DMS 273 treated with DMSO at 0.1 percent for 48 hours (cell line): ENCODE data around the gene ETV6.

Experiments
- DNase-seq: peaks from one replicate; lab custom pipeline; 2025; lab: John Stamatoyannopoulos, UW

The ETV6 gene

GRCh38 chr12:11827091-11828061 lies 177.9 kb downstream of the ETV6 start:
- no peak for DNase-seq

- no peak for DNase-seq
These were observed 180.3 kb downstream of the ETV6 start for GRCh38 chr12:11829764-11830194.

DNA sequence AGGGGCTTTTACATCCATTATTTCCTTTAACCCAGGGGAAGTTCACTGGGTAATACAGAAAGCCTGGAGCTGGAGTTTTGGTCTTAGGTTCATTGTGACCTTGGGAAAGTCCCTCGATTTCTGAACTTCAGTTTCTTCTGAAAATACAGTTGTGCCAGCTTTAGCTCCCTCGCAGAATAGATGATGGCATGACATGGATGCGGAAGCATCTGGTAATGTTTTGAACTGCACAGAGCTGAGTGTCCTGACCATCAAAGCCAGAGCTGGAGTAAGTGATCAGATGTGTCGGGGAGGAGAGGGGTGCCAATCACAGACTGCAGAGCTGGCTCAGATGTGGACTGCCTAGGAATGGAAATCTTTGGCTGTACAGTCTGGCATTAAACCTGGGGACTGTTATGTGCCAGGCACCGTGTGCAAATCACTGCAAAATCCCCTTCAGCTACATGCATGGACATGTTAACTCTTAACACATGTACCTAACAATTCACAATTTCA lies 180.9 kb downstream of the ETV6 start:
- DNase-seq, result no peak

- DNase-seq, result no peak
These were observed 182.6 kb downstream of the ETV6 start for GRCh38 chr12:11832093-11832492.

DNA sequence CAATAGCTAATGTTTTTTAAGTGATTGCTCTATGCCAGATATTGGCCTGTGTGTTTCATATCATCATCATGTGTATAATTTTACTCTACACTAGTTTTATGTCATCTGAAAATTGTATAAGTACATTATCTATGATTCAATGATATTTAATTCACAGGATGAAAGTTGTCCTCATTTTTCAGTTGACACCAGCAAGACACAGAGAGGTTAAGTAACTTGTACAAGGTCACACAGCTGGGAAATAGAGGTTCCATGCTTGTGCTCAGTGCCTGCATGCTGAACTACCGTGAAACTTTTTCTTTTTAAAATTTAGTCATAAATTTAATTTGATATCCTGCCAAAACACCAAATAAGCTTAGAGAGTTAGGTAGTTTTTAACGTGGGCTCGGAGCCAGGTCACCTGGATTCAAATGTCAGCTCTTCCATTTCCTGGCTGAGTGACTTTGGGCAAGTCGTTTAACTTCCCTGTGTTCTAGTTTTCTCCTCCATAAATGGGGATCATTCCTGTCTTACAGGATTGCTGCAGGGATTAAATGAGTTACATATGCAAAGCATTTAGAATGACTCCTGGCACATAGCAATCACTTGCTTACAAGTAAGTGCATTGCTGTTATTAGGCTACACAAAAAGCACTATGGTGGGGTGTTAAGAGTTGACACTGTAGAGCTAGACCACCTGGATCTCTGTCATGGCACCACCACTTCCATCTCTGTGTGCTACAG lies 183.9 kb downstream of the ETV6 start:
- no peak for DNase-seq

- no peak for DNase-seq
These were observed 184.8 kb downstream of the ETV6 start for GRCh38 chr12:11834104-11834812.

- no peak for DNase-seq
These were observed 185.5 kb downstream of the ETV6 start for GRCh38 chr12:11834931-11835330.

DNA sequence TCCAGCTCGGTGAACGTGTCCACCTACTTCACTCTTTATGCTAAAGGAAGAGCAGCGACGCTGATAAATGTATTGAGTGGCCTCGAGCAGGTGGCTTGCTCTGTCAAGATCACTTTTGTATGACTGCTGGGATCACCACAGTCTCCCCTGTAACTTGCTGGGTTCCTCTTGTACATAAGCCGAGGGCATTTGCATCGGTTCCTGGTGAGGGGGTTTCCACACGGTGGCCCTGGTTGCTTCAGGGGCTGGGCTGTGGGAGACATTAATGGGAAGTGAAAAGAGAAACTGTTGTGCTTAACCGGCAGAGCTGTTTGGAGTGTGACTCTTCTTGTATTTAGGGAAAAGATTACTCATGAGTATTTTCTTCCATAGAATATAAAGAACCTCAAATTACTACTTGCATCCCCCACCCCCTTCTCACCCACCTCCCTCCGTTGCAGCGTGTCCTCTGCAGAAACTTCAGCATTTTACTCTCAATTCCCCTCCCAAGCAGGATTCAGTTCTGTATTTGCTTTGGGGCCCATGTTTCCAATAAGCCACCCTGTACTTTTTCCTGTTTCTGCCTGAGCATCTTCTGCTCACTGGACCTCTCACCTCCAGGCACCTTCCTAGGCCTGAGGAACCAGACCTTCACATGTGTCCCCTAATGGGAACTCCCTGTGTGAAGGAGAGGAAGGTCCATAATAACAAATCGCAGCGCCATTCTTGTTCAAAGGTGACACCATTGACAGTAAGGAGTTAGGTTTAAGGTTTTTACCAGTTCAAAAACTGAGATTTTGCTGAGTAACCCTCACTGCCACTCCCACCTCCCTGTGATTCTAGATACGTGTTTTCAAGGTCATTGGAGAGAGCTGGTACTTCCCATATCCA lies 187.0 kb downstream of the ETV6 start:
- no peak for DNase-seq

DNA sequence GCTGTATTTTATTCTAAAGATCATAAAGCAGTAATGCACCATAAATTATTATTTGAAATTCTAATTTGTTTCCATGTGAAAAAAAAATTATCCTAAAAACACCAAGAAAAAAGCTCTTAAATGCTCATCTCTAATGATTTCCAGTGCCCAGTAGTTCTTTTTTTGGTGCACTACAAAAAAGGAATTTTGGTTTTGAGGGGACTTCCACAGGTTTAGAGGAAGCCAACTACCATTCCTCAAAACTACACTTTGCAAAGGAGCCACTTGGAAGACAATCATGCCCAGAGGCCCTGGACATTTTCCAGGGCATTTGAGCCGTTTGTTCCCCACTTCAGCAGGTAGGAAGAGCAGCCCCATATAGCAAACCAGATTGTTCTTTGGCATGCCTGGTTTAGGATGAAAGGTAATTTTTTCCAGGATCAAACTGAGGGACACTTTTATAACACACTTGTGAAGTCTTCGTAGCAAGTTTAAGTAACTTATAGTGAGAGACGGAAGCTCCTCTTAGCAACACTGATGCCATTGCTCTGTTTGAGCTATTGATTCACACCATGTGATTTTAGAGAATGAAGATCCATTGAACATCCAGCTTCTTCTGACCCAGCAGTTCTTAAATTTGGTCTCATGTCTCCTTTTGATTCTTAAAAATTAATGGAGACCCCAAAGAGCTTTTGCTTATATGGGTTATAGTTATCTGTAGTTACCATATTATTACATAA lies 187.9 kb downstream of the ETV6 start:
- no peak for DNase-seq

- DNase-seq, result no peak
These were observed 188.9 kb downstream of the ETV6 start for GRCh38 chr12:11838403-11838802.

DNA sequence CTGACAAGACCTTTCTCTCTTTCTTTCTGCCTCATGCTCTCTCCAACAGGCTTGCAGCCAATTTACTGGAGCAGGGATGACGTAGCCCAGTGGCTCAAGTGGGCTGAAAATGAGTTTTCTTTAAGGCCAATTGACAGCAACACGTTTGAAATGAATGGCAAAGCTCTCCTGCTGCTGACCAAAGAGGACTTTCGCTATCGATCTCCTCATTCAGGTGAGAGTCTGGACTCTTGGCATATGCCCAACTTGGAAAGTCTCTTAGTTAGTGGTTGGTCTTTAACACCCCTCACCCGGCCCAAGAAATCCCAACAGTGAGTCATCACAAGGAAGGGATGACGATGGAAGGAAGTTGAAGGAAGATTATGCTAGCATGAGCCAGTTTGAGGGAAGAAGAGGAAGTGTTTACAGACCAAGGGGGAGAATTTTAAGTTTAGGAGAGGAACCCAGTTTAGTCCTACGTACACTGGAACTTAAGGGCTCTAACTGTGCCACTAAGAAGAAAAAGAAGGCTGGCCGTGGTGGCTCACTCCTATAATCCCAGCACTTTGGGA lies 189.7 kb downstream of the ETV6 start:
- DNase-seq, result no peak

- DNase-seq, result no peak
These were observed 190.9 kb downstream of the ETV6 start for GRCh38 chr12:11840366-11840765.

GRCh38 chr12:11846488-11846887 lies 197.0 kb downstream of the ETV6 start:
- no peak for DNase-seq

DNA sequence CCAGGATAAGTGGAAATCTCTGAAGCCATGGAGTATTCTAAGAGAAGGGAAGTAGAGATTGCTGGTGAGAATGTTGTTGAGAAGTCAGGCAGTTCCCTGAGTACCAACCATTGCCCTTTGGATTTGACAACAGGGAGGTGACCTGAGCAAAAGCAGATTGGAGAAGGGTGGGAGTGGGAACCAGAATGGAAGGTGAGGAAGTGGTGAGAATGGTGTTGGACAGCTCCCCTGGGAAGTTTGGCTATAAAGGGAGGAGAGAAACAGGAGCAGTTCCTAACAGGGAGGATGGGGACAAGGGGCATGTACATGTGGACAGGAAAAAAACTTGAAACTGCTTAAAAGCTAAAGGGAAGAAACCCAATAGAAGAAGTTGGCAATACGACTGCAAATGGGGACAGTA lies 198.1 kb downstream of the ETV6 start:
- no peak for DNase-seq

DNA sequence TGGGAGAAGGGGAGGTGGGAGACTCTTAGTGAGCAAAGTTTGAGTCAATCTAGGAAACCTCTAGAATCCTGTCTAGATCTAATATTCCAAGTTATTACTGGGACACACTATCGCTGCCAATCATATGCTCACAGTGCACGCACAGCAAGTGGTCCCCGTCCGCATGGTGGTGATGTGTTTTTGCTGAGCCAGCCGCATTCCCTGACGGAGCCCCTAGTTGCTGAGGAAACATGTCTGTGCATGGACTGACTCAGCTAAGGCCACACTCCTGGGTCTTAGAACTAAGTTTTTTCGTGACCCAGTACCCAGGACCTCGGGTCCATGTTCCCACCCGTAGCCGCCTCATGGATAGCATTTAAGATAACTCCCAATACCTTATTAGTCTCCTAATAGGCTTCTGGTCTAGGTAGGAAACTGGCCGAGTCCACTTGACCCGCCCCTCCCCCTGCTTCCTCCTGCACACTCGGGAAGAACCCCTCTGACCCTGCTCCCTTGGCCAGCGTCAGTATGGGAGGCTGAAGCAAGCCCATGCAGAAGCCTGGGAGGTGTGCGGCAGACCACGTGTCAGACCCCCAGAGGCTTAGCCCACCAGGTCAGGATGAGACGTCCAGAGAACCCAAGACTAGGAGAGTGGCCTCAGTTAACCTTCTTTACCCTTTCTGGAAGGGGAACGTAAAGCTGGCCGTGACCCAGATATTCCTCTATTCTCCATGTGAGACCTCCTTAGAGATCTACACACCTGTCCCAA lies 200.5 kb downstream of the ETV6 start:
- no peak for DNase-seq

DNA sequence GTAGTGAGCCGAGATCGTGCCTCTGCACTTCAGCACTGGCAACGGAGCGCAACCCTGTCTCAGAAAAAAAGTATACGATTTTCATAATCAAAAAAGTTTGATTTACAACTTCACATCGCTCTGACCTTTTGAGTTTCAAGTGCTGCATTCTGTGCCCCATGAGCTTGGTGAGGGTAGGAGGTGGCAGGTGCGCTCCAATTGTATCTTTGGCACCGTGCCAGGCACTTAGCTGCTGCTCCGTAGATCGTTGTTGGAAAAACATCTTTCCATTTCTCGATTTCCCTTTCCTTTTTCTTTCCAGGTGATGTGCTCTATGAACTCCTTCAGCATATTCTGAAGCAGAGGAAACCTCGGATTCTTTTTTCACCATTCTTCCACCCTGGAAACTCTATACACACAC lies 203.7 kb downstream of the ETV6 start:
- no peak for DNase-seq

GRCh38 chr12:11854011-11854499 lies 204.6 kb downstream of the ETV6 start:
- DNase-seq, result no peak

DNA sequence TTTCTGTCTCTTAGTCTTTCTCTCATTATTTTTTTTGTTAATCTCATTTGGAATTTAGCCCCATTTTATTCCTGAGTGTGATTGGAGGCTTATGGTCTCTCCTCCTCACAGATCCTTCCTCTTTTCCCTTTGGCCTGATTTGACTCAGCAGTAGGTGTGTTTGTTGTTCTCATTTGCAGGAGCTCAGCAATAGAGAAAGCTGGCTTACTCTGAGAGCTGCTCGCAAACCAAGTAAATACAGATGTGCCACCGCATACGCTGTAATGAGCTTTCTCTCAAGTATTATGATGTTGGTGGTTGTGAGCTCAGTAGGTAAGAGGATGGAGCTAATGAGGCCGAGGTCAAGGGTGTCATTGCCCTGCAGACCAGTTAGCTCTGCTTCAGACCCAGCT lies 206.5 kb downstream of the ETV6 start:
- no peak for DNase-seq

GRCh38 chr12:11856971-11857370 lies 207.5 kb downstream of the ETV6 start:
- no peak for DNase-seq
